Measurements from ENCODE around the gene TRDMT1. TPM values are rescaled to one million over a fixed set of nuclear protein-coding genes. Genes with fewer than 3 reads are reported as not detected.

TRDMT1 gene, protein sequence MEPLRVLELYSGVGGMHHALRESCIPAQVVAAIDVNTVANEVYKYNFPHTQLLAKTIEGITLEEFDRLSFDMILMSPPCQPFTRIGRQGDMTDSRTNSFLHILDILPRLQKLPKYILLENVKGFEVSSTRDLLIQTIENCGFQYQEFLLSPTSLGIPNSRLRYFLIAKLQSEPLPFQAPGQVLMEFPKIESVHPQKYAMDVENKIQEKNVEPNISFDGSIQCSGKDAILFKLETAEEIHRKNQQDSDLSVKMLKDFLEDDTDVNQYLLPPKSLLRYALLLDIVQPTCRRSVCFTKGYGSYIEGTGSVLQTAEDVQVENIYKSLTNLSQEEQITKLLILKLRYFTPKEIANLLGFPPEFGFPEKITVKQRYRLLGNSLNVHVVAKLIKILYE
- 7.3 and 8.8 TPM in 2 replicates for total RNA-seq

DNA sequence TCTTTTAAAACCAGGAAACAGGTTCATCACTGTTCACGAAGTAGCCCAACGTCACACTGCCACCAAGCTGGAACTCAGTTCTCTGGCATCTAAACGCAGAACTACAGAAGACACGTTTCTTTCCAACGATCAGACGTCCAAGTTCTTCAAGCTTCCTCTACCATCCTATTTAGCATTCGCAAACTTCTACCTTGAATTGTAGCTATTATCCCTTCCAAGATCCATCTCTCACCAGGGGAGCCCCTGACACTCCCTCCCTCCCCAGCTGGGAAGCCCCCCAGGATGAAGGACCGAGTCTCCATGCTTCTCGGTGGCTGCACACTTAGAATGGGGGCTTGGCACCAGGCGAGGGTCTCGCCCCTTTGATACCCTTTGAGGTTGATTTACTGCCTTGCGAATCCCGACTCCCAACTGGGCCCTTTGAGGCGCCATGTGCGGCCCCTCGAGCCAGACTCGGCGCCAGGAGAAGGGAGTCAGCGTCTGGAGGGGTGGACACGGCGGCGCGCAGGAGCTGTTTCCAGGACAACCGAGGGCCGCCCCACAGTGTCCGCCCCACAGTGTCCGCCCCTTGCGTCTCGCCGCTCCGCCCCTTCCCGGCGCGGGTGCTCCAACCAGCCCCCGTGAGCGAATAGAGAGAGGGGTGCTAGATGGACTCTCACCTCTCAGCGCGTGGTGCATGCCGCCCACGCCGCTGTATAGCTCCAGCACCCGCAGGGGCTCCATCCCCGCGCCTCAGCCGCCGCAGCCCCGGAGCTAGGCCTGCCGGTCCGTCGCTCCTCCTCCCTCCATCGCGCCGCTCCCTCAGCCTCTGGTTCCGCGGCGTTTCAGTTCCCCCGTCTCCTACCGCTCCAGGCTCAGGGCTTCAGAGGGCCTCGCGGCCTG lies at the start of gene TRDMT1:
TRDMT1 (minus strand) TSS at position 761 of the 882 bp plus-strand sequence; CDS start at position 723, 38 bp downstream.

DNA sequence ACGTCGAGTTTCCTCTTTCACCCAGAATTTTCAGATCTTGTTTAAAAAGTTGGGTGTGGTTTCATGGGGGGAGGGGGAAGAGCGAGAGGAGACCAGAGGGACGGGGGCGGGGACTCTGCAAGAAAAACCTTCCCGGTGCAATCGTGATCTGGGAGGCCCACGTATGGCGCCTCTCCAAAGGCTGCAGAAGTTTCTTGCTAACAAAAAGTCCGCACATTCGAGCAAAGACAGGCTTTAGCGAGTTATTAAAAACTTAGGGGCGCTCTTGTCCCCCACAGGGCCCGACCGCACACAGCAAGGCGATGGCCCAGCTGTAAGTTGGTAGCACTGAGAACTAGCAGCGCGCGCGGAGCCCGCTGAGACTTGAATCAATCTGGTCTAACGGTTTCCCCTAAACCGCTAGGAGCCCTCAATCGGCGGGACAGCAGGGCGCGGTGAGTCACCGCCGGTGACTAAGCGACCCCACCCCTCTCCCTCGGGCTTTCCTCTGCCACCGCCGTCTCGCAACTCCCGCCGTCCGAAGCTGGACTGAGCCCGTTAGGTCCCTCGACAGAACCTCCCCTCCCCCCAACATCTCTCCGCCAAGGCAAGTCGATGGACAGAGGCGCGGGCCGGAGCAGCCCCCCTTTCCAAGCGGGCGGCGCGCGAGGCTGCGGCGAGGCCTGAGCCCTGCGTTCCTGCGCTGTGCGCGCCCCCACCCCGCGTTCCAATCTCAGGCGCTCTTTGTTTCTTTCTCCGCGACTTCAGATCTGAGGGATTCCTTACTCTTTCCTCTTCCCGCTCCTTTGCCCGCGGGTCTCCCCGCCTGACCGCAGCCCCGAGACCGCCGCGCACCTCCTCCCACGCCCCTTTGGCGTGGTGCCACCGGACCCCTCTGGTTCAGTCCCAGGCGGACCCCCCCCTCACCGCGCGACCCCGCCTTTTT lies 26.9 kb upstream of the TRDMT1 start, which contains the start of gene VIM:
VIM (plus strand) TSS at position 151 of the 925 bp plus-strand sequence. CDS start 1,182 bp downstream, outside the sequence.

DNA sequence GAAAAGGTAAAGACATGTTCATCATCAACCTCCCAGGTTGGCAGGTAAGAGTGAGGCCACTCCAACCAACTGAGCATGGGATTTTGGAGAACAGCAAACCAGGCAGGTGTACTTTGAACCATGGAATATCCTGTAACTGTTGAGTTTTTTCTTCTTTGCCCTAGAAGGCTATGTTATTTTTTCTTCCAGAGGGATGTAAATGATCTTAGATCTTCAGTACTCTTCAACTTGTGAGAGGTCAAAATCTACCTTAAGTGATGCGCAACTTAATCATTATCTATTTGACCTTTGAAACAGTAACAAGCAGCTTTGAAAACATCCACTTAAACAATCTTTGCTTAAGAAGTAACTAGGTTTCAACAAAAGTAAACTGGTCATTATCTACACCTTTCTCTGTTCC lies 71.7 kb downstream of the TRDMT1 start, which contains the start of gene CUBN:
CUBN (minus strand) TSS at position 71 of the 400 bp plus-strand sequence; CDS start at position 25, 46 bp downstream.

Small RNA genes lying within 50 kb of the gene (small RNA-seq; reads per million reads assigned to genes)
- gene AC067747.1 = not detected

Other genes starting within 250 kb of the TRDMT1 start
- 2.5 and 2.9 TPM in 2 replicates for gene CUBN, start 71.9 kb downstream of the TRDMT1 start, total RNA-seq
- gene VIM, start 26.6 kb upstream of the TRDMT1 start, total RNA-seq = 10,637 and 10,816 TPM in 2 replicates